K562 (cell line): ENCODE measurements around the gene ELOB. TPM values are rescaled to one million over a fixed set of nuclear protein-coding genes. Genes with fewer than 3 reads are reported as not detected.

Experiments
- ARID2 ChIP-seq: fragments of 450-650 bp; IDR thresholded peaks from 2 replicates; pipeline ENCODE4 v1.6.1; 2017; ENCODE audit warnings: antibody characterized with exemption, mild to moderate bottlenecking
- ETV5 ChIP-seq: sonication (generic); formaldehyde crosslinking; IDR thresholded peaks from 2 replicates; pipeline ENCODE4 v1.4.0; 2020; ENCODE audit warnings: low read depth, mild to moderate bottlenecking, missing genetic modification reagents
- HDAC8 ChIP-seq: fragments of 450-650 bp; IDR thresholded peaks from 2 replicates; pipeline ENCODE4 v1.6.1; 2016; ENCODE audit warnings: mild to moderate bottlenecking, missing genetic modification characterization, moderate library complexity, missing compliant biosample characterization
- MXI1 ChIP-seq: IDR thresholded peaks from 2 replicates; pipeline ENCODE4 v1.6.1; 2011; ENCODE audit warnings: low read depth, mild to moderate bottlenecking, improper control_type of control experiment, low read length
- PHF8 ChIP-seq: fragments of 200-600 bp; sonication (generic); IDR thresholded peaks from 2 replicates; pipeline ENCODE4 v1.6.1; 2012; ENCODE audit warnings: mixed run types, mild to moderate bottlenecking, inconsistent platforms, low read length, moderate library complexity, borderline replicate concordance
- POLR2H ChIP-seq: IDR thresholded peaks from 2 replicates; pipeline ENCODE4 v1.6.1; 2016; ENCODE audit warnings: missing genetic modification characterization, low read depth, mild to moderate bottlenecking, control low read depth, missing compliant biosample characterization, moderate library complexity
- RBFOX2 ChIP-seq: fragments of 200-400 bp; formaldehyde crosslinking; IDR thresholded peaks from 2 replicates; pipeline ENCODE4 v1.6.1; 2017; ENCODE audit warnings: low read depth, mild to moderate bottlenecking, low read length, moderate library complexity
- SOX6 ChIP-seq: fragments of 450-650 bp; IDR thresholded peaks from 2 replicates; pipeline ENCODE4 v1.6.1; 2014; ENCODE audit warnings: mild to moderate bottlenecking
- SP2 ChIP-seq: IDR thresholded peaks from 2 replicates; pipeline ENCODE4 v1.6.1; 2011; ENCODE audit warnings: mild to moderate bottlenecking, low read depth, low read length, moderate library complexity; ENCODE audit not compliant: poor library complexity, severe bottlenecking; ENCODE audit errors: extremely low read depth
- SUPT5H ChIP-seq: fragments of 450-650 bp; IDR thresholded peaks from 2 replicates; pipeline ENCODE4 v1.6.1; 2016
- ZNF316 ChIP-seq: fragments of 450-650 bp; IDR thresholded peaks from 2 replicates; pipeline ENCODE4 v1.6.1; 2016
- ZNF76 ChIP-seq: fragments of 250-450 bp; sonication (Bioruptor Pico); IDR thresholded peaks from 2 replicates; pipeline ENCODE4 v1.4.0; 2020; ENCODE audit warnings: mild to moderate bottlenecking, moderate library complexity, borderline replicate concordance
- polyA plus RNA-seq, 8 experiments: library from polyadenylated mRNA; depleted of rRNA in 4 of 8; stranded (reverse) in 5 of 8; unstranded in 3 of 8; fragments of >200 nt; fragmentation: Nextera tagmentation in 2 of 8; fragmentation: Illumina TruSeq in 1 of 8; extraction: Ambion mirVana in 2 of 8; extraction: Trizol in 1 of 8; gene quantifications; 2 replicates each; pipeline versions ENCODE4 v1.2.1 to v1.2.3, GENCODE V29; 2011 to 2014; ENCODE audit warnings: inconsistent platforms in 1 of 8, missing spikeins in 1 of 8
- total RNA-seq, 7 experiments: library from RNA; depleted of rRNA in 6 of 7; stranded (reverse); fragments of >200 nt in 6 of 7; fragmentation: Illumina TruSeq in 2 of 7; extraction: Trizol in 2 of 7; gene quantifications; 2 replicates each; pipeline versions ENCODE4 v1.2.1 to v1.2.3, GENCODE V29; 2011 to 2021; ENCODE audit warnings: low replicate concordance in 1 of 7
- TF ChIP-seq, protein P1 (sequence below): fragments of 450-650 bp; IDR thresholded peaks from 2 replicates; pipeline ENCODE4 v1.6.1; 2014; ENCODE audit warnings: low read depth, mild to moderate bottlenecking, moderate library complexity, borderline replicate concordance
- TF ChIP-seq, protein P2 (sequence below): sonication (generic); formaldehyde crosslinking; IDR thresholded peaks from 2 replicates; pipeline ENCODE4 v1.9.0; 2022; ENCODE audit warnings: mild to moderate bottlenecking, missing genetic modification reagents
- TF ChIP-seq, protein P3 (sequence below), 2 experiments: fragments of 450-650 bp in 1 of 2; sonication (generic) in 1 of 2; formaldehyde crosslinking in 1 of 2; IDR thresholded peaks in 1 of 2; conservative IDR thresholded peaks in 1 of 2; 2 replicates each; pipeline versions ENCODE4 v1.6.1 to v1.8.1; 2016 to 2023; ENCODE audit warnings: mild to moderate bottlenecking in 2 of 2, moderate library complexity in 2 of 2, inconsistent platforms in 1 of 2, missing genetic modification reagents in 1 of 2
- TF ChIP-seq, protein P4 (sequence below): sonication (generic); formaldehyde crosslinking; IDR thresholded peaks from 2 replicates; pipeline ENCODE4 v1.8.0; 2022; ENCODE audit warnings: missing genetic modification reagents, mild to moderate bottlenecking, borderline replicate concordance
- TF ChIP-seq, protein P5 (sequence below): sonication (generic); formaldehyde crosslinking; IDR thresholded peaks from 2 replicates; pipeline ENCODE4 v1.8.1; 2023; ENCODE audit warnings: mild to moderate bottlenecking, missing genetic modification reagents, moderate library complexity
- TF ChIP-seq, protein P6 (sequence below): fragments of 250-450 bp; sonication (Bioruptor Pico); IDR thresholded peaks from 2 replicates; pipeline ENCODE4 v1.8.0; 2021; ENCODE audit warnings: mild to moderate bottlenecking, moderate library complexity

ELOB gene
- total and polyA plus RNA-seq, 9 of the 15 experiments (the other 6 are each of a cell fraction or from before 2014, with no cell fraction given): 63.2 to 791 (median 237) TPM

DNA sequence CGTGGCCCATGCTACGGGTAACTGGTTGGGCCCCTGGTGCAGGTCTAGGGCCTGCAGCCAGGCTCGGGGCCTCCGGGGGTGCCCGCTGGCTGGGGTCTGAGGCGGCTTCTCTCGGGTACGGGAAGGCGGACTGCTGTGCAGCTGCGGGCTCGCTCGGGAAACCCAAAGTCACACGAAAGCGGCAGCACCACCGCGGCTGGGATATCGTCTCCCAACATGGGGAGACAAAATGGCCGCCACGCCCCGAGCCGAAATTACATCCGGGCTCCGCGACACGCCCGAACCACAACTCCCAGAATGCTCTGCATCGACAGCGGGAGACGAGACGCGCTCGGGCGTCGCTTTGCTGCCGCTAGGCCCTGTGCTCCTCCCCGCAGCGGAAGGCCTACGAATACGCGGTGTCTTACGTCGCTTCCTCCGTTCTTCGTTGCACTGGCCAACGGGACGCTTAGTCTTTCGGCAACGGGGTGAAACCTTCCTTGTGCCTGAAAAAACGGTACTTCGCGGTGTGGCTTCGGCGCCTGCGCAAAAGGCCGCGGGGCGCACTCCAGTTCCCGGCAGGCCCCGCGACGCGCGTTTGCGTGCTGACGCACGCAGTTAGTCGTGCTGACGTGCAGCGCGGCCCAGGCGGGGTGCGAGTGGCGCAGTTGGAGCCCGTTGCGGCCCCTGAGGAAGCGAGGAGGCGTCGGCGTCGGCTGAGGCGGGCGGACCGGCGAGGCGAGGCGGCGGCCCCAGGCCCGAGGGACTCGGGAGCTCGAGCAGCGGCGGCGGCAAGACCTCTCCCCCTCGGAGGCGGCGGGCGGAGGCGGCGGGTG is 24.8 kb downstream of the ELOB start, which contains the start of gene SRRM2 (continued):
- TF ChIP-seq, protein P1, sequence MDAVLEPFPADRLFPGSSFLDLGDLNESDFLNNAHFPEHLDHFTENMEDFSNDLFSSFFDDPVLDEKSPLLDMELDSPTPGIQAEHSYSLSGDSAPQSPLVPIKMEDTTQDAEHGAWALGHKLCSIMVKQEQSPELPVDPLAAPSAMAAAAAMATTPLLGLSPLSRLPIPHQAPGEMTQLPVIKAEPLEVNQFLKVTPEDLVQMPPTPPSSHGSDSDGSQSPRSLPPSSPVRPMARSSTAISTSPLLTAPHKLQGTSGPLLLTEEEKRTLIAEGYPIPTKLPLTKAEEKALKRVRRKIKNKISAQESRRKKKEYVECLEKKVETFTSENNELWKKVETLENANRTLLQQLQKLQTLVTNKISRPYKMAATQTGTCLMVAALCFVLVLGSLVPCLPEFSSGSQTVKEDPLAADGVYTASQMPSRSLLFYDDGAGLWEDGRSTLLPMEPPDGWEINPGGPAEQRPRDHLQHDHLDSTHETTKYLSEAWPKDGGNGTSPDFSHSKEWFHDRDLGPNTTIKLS: peak; percentile 92
- TF ChIP-seq, protein P2, sequence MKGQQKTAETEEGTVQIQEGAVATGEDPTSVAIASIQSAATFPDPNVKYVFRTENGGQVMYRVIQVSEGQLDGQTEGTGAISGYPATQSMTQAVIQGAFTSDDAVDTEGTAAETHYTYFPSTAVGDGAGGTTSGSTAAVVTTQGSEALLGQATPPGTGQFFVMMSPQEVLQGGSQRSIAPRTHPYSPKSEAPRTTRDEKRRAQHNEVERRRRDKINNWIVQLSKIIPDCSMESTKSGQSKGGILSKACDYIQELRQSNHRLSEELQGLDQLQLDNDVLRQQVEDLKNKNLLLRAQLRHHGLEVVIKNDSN (CRISPR knock-in tag): peak; percentile 52; the same call in 1 of the 2 replicates
- TF ChIP-seq ETV5 (CRISPR knock-in tag): no peak; the same call in 1 of the 2 replicates
- TF ChIP-seq, protein P3, sequence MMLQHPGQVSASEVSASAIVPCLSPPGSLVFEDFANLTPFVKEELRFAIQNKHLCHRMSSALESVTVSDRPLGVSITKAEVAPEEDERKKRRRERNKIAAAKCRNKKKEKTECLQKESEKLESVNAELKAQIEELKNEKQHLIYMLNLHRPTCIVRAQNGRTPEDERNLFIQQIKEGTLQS (IDR thresholded peaks at IDR 0.05): no peak
- TF ChIP-seq, protein P3 (CRISPR knock-in tag; conservative IDR thresholded peaks at IDR 0.05): peak; percentile 84
- peak; percentile 96 for TF ChIP-seq HDAC8 (tag)
- TF ChIP-seq ZNF316: peak; percentile 73
- TF ChIP-seq, protein P4, sequence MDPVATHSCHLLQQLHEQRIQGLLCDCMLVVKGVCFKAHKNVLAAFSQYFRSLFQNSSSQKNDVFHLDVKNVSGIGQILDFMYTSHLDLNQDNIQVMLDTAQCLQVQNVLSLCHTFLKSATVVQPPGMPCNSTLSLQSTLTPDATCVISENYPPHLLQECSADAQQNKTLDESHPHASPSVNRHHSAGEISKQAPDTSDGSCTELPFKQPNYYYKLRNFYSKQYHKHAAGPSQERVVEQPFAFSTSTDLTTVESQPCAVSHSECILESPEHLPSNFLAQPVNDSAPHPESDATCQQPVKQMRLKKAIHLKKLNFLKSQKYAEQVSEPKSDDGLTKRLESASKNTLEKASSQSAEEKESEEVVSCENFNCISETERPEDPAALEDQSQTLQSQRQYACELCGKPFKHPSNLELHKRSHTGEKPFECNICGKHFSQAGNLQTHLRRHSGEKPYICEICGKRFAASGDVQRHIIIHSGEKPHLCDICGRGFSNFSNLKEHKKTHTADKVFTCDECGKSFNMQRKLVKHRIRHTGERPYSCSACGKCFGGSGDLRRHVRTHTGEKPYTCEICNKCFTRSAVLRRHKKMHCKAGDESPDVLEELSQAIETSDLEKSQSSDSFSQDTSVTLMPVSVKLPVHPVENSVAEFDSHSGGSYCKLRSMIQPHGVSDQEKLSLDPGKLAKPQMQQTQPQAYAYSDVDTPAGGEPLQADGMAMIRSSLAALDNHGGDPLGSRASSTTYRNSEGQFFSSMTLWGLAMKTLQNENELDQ (CRISPR knock-in tag): 0 out of 2 replicates have a peak, but pooled peaks have one; percentile 9
- 0 out of 2 replicates have a peak, but pooled peaks have one; percentile 77 for TF ChIP-seq ZNF76 (CRISPR knock-in tag)
- TF ChIP-seq MXI1: no peak
- TF ChIP-seq, protein P5, sequence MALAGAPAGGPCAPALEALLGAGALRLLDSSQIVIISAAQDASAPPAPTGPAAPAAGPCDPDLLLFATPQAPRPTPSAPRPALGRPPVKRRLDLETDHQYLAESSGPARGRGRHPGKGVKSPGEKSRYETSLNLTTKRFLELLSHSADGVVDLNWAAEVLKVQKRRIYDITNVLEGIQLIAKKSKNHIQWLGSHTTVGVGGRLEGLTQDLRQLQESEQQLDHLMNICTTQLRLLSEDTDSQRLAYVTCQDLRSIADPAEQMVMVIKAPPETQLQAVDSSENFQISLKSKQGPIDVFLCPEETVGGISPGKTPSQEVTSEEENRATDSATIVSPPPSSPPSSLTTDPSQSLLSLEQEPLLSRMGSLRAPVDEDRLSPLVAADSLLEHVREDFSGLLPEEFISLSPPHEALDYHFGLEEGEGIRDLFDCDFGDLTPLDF (CRISPR knock-in tag): peak; percentile 73
- peak; percentile 99 for TF ChIP-seq PHF8
- no peak for TF ChIP-seq SP2
- TF ChIP-seq POLR2H (tag): peak; percentile 77
- TF ChIP-seq RBFOX2: peak; percentile 96
- peak; percentile 34; the same call in 1 of the 2 replicates for TF ChIP-seq SOX6
- TF ChIP-seq ARID2: no peak
- TF ChIP-seq, protein P6, sequence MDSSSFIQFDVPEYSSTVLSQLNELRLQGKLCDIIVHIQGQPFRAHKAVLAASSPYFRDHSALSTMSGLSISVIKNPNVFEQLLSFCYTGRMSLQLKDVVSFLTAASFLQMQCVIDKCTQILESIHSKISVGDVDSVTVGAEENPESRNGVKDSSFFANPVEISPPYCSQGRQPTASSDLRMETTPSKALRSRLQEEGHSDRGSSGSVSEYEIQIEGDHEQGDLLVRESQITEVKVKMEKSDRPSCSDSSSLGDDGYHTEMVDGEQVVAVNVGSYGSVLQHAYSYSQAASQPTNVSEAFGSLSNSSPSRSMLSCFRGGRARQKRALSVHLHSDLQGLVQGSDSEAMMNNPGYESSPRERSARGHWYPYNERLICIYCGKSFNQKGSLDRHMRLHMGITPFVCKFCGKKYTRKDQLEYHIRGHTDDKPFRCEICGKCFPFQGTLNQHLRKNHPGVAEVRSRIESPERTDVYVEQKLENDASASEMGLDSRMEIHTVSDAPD (CRISPR knock-in tag): no peak
- TF ChIP-seq SUPT5H: peak; percentile 83
